NCI-H2081 treated with DMSO at 0.1 percent for 48 hours (cell line): ENCODE data around the gene CHPF2.

ENCODE experiments used
- DNase-seq: peaks from one replicate; lab custom pipeline; 2025; lab: John Stamatoyannopoulos, UW

CHPF2 gene

DNA sequence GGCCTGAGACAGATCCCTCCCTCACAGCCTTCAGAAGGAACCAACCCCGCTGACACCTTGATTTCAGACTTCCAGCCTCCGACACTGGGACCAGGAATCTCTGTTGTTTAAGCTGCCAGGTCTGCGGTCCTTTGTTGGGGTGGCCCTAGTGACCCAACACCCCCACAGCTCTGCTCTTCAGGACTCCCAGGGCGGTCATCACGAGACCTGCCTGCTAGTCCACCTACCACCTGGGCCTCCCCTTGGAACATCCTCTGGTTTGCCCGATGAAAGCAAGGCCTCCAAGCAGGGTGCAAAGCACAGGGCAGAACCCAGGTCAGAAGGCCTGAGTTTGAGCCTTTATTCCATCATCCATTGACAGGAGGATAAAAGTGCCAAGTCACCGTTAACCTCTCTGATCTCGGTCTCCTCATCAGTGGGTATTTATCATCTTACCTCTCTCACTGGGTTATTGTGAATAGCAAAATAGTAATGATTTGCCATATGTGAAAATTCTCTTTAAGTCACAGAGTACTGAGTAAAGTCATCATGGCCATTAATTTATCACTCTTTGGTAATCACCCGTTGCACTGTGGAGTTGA, 33.2 kb downstream of the CHPF2 start:
- no peak for DNase-seq

DNA sequence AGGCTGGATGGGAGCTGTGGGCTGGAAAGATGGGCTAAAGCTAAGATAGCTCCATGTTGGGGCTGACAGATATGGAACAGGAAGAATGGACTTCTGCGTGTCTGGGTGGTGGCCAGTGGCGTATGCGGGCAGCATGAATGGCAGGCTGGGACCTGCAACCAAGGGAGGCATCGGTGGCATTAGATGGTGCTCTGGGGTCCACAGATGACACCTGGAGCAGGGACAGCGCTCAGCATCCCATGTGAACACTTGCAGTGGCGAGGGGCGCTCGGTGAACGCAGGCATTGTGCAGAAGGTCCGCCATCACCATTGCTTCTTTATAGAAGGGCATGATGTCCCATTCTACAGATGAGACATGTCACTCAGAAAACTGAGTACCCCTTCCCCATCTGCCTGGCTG, 37.2 kb downstream of the CHPF2 start:
- DNase-seq, result no peak

DNA sequence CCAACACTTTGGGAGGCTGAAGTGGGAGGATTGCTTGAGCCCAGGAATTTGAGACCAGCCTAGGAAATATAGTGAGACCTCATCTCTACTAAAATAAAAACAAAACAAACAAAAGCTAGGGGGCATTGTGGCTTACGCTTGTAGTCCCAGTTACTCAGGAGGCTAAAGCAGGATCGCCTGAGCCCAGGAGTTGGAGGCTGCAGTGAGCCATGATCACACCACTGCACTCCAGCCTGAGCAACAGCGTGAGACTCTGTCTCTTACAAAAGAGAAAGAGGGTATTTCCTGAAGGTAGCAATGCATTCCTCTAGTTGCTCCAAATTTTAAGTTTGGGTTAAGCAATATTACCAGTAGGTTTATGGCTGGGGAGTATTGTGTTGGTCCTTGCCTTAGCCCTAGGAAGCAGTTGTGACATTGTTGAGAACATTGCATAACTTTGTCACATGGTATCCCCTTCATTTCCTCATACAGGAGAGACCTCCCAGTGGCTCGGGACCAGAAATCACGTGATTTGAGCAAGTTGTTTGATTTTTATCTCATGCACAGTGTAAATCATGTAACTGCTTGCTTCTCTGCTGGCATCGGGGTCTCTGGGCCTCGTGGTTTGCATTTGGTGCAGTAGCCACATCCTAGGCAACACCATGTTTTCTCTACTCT, 39.5 kb downstream of the CHPF2 start:
- DNase-seq, result no peak

DNA sequence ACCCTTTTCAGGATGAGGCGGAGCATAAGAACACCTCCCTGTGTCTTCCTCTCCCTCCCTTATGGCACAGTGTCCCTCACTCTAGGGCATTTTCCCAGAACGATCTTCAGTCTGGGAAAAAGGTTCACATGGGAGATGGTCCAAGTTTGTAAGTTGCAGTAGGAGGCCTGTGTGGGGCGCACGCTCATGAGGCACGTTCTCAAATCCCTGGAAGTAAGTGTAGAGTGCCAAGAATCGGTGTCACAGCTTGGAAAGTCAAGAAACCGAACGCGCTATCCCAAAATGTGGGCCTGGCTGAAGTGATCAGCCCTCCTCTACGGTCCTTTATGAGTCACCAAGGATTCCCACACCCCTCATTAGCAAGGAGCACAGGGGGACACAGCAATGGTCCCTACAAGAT, 40.1 kb downstream of the CHPF2 start:
- no peak for DNase-seq

DNA sequence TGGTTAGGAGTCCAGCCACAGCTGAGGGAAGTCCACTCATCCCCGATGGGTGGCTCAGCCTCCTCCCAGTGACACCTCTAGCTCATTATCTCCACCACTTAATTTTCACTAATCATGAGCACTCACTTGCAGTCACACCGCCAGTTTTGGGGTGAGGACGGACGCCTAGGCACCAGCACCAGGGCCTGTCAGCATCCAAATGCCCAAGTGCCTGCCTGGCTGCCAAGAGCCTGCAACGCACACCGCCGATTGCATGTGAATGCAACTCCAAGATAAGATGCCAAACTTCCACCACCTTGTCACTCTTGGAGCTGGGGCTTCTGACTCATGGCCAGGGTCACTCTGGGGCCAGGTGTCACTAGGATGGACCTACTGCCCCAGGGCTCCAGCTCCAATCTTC, 40.6 kb downstream of the CHPF2 start:
- DNase-seq, result no peak

DNA sequence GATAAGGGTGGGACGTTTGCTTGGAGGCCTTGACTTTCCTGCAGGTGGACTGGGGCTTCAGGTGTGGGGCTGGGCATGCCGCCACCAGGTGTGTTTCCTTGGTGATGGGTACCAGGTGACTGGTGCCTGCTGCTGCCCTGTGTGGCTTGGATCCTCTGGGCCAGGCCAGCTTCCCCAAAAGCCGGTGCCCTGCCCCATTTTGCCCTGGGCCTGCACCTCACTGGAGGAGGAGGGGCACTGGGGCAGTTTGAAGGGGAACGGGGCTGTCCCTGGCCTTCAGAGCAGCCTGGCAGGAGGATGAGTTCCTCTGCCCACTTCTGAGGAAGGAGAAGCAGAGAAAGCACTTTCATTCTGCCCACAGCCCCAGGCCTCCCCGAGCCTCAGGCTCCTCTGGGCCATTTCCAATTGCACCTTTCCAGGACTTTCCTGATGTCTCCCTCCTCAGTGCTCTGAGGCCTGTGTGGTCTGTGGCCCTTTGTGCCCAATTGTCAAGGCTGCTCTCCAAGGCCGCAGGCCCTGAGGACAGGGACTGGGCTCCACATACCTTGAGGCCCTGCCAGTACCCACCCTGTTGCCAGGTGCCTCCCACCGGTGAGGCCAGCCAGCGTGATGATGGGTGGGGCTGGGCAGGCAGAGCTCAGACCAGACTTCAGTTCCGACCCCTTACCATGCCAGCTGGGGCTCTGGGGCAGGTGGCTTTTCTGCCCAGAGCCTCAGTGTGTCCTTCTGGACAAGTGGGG, 41.5 kb downstream of the CHPF2 start:
- DNase-seq, result no peak

DNA sequence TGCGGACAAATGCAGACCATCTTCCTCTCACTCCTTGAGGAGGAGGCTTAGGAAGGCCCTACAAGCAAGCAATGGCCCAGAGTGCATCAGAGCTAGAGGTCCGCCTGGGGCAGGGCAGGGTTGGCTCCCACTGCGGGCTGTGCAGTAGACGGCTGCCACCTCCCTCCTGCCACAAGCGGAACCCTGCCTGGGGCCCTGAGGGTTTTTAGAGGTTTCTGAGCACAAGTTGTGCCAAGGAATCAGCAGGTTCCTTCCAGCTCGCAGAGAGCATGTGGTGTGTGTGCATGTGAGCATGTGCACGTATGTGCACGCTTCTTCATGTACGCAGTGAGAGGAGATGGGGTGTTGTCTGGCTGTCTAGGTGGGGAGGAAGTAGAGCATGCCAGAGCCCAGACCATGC, 42.1 kb downstream of the CHPF2 start:
- no peak for DNase-seq

DNA sequence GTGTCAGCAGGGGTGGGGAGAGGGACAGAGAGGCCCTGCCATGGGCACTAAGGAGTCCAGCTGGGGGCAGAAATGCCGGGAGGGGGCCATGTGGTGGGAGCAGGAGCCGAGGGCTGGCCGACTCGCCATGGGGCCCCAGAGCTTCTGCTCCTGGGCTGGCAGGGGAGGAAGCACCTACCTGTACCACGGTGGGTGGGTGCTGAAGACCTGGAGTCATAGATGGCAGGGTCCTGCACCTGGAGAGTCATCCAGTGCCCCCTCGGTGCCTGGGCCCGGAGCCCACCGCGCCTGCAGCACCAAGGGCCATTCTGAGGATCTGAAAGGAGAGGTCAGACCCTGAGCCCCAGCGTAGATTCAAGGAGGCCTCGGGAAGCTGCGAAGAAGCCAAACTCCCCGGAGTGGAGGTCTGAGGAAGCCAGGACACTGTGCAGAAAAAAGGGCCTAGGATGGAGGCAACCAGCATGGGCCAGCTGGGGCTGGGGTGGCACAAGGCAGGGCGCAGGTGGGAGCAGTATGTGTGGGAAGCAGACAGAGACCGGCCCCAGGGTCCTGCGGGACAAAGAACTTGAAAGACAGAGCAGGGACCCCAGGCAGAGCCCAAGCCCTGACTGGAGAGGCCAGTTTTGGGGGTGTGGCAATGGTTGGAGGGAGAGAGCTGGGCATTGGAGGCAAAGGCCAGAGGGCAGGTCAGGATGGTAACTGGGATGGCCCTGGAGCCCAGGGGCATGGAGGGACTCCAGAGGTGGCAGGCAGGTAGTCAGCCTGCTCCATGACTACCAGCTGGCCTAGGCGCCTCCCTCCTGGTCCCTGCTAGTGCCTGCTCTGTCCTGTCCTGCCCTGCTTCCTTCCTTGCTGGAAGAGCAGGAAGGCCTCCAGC, 42.9 kb downstream of the CHPF2 start:
- no peak for DNase-seq

DNA sequence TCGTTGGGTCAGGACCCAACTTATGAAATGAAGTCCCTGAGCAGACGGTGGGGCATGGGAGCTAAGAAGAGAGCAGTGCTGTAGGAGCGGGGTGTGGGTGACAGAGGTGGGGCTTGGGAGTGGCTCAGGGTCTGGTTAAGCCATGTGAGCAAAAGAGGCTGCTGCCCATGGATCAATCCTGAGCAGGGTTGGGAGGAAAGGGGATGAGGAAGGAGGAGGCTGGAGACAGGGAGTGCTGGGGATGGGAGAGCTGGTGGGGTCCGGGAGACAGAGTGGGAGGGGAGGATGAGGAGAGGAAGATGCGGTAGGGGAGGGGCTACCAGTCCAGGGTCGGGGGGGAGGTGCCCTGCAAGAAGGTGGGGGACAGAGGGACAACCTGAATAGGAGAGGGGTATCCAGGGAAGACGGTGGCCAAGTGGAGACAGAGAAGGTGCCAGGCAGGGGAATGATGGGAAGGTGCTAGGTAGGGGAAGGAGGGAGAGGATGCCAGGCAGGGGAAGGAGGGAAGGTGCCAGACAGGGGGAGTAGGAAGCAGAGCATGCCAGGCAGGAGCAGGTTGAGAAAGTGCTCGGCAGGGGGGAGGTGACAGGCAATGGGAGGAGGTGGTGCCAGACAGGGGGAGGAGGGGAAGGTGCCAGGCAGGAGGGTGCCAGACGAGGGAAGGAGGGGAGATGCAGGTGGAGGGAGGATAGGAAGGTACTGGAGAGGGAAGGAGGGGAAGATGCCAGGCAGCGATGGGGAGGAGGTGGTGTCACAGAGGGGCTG, 43.7 kb downstream of the CHPF2 start:
- no peak for DNase-seq

DNA sequence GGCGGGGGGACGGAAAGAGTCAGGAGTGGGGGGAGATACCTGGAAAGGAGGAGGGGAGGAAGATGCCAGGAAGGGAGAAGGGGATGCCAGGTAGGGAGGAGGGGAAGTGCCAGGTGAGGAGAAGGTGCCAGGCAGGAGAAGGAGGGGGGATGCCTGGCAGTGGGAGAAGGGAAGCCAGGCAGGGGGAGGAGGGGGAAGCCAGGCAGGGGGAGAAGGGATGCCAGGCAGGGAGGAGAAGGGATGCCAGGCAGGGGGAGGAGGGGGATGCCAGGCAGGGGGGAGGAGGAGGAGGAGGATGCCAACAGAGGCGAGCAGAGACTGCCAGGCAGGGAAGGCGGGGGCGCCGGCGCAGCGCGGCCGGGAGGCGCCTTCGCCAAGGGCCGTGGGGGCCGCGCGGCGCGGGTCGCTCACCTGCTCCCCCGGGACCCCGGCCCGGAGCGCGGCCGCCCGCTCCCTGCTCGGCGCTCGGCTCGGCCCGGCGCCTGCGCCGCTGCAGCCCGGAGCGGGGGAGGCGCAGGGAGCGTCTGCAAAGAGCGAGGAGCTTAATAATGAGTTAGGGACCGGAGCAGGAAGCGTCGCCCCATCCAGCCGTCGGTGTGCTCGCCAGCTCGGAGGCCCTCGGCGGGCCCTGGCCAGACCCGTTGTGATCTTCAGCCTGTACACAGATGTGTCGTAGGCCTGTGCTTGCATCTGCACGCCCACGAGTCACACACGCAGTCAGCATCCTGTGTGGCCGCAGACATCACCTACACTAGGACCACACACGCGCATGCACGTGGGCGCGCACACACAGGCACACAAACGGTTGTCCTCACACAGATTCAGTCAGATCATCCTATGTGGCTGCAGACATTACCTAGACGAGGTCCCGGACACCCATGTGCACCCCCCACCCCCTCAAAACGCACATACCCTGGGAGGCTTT, 44.6 kb downstream of the CHPF2 start:
- DNase-seq, result peak; percentile 28

DNA sequence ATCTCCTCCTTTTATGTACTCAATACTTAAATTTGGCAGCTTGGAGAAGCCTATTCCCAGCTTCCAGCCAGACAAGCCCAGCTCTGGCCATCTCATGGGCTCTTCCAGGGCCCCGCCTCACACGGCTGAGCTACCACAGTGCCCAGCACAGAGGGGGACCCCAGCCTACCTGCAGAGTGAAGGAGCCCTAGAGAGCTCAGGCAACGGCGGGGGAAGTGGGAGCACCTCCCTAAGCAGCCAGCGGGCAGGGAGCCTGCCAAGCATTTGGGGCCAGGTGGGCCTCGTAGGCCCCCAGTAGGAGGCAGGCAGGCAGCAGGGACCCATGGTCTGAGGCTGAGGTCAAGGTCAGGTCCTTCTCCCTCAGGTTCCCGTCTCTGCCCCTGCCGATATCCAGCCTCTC, 45.3 kb downstream of the CHPF2 start:
- DNase-seq, result no peak

DNA sequence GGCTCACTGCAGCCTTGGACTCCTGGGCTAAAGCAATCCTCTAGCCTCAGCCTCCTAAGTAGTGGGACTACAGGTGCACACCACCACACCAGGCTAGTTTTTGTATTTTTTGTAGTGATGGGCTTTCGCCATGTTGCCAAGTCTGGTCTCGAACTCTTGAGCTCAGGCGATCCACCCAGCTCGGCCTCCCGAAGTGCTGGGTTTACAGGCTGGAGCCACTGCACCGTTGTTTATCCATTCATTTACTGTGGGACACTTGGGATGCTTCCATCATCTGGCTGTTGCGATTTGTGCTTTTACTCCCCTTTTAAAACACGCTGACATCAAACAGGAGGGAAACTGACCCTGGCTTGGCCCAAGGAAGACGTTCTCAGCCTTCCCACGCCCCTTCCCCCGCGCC, 46.7 kb downstream of the CHPF2 start:
- DNase-seq, result no peak

DNA sequence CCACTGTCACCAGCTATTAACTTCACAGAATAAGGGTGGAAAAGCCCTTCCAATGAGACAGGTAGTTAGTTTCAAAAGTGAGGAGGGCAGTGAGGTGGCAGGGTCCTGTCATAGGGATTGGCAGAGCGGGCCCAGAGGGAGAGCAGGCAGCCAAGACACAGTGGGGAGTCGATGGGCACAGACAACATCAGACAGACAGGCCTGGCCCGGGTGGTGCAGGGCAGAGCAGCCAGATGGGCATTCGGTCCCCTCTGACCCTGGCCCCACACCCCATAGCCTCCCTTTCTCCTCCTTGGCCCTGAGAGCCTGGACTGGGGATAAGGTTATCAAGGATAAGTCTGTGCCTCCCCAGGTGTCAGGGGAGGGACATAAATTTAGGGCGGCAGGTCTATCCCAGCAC, 47.6 kb downstream of the CHPF2 start:
- DNase-seq, result no peak

DNA sequence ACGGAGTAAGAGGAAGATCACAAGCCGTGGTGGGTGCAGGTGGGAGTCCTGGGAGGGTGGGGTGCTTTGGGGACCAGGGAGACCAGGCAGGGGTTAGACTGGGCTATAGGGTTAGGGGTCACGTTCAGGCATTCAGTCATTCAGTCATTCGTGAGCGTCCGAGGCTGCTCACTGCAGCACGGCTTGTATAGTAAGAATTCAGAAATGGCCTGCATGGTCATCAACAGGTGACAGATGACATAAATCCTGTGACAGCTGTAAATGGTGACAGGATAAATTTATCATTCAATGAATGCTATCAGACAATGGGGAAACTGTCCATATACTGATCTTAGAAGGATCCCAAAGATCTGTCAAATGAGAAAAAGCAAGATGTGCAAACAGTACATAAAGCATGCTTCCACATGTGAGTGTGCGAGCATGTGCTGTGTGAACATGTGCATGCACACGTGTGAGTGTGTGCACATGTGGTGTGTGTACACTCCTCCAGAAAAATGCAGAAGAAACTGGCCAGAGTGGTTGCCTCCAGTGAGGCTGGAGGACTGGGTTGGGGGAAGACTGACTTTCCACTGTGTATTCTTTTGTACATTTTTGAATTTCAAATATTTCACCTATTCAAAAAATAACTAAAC, 48.2 kb downstream of the CHPF2 start:
- DNase-seq, result no peak

DNA sequence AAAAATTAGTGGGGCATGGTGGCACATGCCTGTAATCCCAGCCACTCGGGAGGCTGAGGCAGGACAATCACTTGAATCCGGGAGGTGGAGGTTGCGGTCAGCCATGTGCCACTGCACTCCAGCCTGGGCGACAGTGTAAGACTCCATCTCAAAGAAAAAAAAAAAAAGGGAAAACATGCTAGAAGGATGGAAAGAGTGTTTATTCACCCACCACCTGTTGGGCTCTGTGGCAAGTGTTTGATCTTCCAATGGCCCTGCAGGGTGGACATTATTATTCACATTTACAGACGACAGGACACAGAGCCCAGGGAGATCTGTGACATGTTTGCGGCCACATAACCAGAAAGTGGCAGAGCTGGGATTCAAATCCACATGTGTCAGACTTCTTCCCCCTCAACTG, 49.4 kb downstream of the CHPF2 start:
- no peak for DNase-seq

DNA sequence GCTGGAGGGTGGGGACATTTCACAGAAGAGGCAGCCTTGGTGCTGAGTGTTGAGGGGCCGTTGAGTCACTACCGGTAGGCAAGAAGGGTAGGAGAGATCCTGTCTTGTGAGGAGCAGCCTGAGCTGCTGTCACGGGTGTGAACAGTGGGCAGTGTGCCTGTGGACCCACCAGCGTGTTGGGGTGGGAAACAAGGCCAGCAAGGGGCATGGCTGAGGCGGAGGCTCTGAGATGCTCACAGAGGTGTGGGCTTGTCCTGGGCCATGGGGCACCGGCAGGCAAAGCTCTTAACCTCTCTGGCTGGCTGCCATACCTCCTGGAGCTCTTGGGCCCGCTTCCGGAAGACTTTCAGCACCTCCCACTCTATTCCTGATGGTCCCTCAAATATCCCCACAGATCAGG, 49.8 kb downstream of the CHPF2 start:
- DNase-seq, result no peak

DNA sequence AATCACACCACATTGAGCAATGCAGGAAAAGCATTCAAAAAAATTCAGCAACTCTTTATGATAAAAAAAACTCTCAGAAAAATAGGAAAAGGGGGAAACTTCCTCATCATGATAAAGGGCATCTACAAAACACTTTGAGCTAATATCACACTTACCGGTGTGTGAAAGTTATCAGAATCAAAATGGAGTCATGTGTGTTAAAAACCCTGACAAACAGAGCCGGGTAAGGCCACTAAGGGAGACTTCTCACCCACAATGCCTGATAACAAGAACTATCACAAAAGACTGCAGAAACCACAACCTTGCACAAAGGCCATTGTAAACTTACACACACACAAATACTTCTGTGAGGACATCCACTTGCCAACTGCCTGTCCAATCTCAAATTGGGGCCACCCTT, 51.0 kb downstream of the CHPF2 start:
- DNase-seq, result no peak

DNA sequence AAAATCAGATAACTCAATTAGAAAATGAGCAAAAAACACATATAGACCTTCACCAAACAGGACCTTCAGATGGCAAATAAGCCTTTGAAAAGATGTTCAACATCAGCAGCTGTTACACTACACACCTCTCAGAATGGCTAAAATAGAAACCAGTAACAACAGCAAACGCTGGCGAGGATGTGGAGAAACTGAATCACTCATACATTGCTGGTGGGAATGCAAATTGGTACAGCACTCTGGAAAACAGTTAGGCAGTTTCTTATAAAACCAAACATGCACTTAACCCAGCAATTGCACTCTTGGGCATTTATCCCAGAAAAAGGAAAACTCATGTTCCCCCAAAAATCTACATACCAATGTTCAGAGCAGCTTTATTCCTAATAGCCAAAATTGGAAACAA, 53.9 kb downstream of the CHPF2 start:
- DNase-seq, result no peak
